SJCRH30 (cell line): ENCODE results near the gene TEX52. TPM values are rescaled to one million over a fixed set of nuclear protein-coding genes. Genes with fewer than 3 reads are reported as not detected.

Experiments used
- DNase-seq, 2 experiments: peaks; one replicate each; pipeline ENCODE4 v3.0.0-alpha.2; 2015 to 2020
- H3K27ac ChIP-seq: fragments of 250-450 bp; sonication (Bioruptor Pico); 2 replicates; pipeline ENCODE4 v1.5.1; 2020; ENCODE audit warnings: mild to moderate bottlenecking, moderate library complexity
- H3K27me3 ChIP-seq: fragments of 250-450 bp; sonication (Bioruptor Pico); 2 replicates; pipeline ENCODE4 v1.5.1; 2020; ENCODE audit warnings: mild to moderate bottlenecking, moderate library complexity
- H3K36me3 ChIP-seq: fragments of 250-450 bp; sonication (Bioruptor Pico); 2 replicates; pipeline ENCODE4 v1.5.1; 2020; ENCODE audit warnings: mild to moderate bottlenecking, moderate library complexity
- H3K4me1 ChIP-seq: fragments of 250-450 bp; sonication (Bioruptor Pico); 2 replicates; pipeline ENCODE4 v1.5.1; 2020; ENCODE audit warnings: mild to moderate bottlenecking, moderate library complexity
- H3K4me3 ChIP-seq: fragments of 250-450 bp; sonication (Bioruptor Pico); 2 replicates; pipeline ENCODE4 v1.5.1; 2020; ENCODE audit warnings: mild to moderate bottlenecking, moderate library complexity
- H3K9me3 ChIP-seq: fragments of 250-450 bp; sonication (Bioruptor Pico); replicated peaks from 2 replicates; pipeline ENCODE4 v1.5.1; 2020; ENCODE audit warnings: mild to moderate bottlenecking, moderate library complexity
- total RNA-seq: library from RNA; depleted of rRNA; stranded (reverse); fragments of >200 nt; shearing (Covaris generic); gene quantifications from 2 replicates; pipeline ENCODE4 v1.2.3, GENCODE V29; 2014

TEX52 gene
- total RNA-seq, 1 experiment from 2014 or later, result 0.20 TPM

GRCh38 chr12:2826721-2827515, 29.9 kb downstream of the TEX52 start:
- no peak overlapping the region for H3K4me3 ChIP-seq
- peaks cover 36% of the 10 kb centered on the region for H3K36me3 ChIP-seq
- H3K4me1 ChIP-seq, result peaks cover 13% of the 10 kb centered on the region
- no peaks in the 10 kb centered on the region for H3K9me3 ChIP-seq
- H3K27ac ChIP-seq, result peak overlapping the region; percentile 49
- no peaks in the 10 kb centered on the region for H3K27me3 ChIP-seq
- peak; percentile 59 to 62 for DNase-seq

DNA sequence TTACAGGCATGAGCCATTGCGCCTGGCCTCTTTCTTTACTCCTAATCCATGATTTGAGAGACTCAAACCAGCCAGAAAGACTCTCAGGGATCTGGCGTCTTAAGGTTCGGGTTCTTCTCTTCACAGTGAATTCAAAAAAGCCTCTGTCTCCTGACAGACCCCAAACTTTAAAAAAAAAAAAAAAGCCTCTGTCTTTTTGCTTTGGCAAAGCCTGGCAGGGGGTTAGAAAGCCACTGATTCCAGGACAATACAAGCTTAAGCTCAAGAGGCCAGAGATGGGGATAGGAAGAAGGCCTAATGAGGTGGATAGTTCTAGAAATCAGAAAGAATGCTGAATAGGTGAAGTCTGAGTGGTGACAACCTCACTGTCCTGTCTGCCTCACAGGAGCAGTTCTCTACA, 30.8 kb downstream of the TEX52 start:
- Histone ChIP-seq H3K27ac (peak overlapping the region; percentile 49), H3K36me3 (peaks cover 40% of the 10 kb centered on the region), H3K4me1 (peaks cover 13% of the 10 kb centered on the region), H3K9me3 (no peaks in the 10 kb centered on the region), H3K4me3 (no peak overlapping the region), H3K27me3 (no peaks in the 10 kb centered on the region)
- no peak for DNase-seq

DNA sequence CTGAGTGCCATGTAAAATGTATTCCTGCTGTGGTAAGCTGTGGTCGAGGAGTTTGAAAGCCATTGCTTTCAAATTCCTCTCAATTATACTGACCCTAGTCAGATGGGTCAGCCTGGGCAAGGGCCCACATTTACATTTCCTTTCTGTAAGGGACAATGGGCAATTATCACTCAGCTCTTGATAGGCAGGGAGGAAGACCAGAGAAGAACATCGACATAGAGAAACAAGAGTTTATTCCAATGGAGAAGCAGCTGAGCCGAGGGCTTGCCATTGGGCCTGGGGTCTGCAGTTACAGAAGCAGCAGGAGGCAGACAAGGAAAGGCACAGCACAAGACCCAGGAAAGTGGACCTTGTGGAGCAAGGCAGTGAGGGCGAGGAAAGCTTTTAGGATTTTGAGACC, 31.7 kb downstream of the TEX52 start:
- H3K4me3 ChIP-seq, result no peak overlapping the region
- no peaks in the 10 kb centered on the region for H3K27me3 ChIP-seq
- DNase-seq, result no peak
- peaks cover 41% of the 10 kb centered on the region for H3K36me3 ChIP-seq
- H3K9me3 ChIP-seq, result no peaks in the 10 kb centered on the region
- no peak overlapping the region for H3K27ac ChIP-seq
- H3K4me1 ChIP-seq, result peaks cover 13% of the 10 kb centered on the region

DNA sequence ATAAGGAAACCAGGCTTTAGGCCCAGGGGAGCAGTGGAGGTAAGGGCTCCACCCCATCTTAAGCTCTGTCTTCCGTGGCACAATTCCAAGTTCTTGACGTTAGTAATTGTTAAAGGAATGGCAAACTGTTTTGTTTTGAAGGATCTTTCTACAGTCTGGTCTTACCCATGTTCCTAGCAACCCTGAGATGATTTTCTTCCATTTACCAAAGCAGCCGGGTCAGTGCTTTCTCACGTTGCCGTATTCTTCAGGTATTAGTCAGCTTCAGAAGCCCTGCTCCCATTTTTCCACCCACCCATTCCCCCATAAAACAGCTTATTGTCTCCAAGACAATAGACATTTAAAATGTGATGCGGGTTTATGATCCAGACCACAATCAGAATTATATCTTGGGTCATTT, 32.3 kb downstream of the TEX52 start:
- H3K27ac ChIP-seq, result no peak overlapping the region
- H3K36me3 ChIP-seq, result peaks cover 40% of the 10 kb centered on the region
- no peaks in the 10 kb centered on the region for H3K9me3 ChIP-seq
- DNase-seq, result no peak
- H3K4me1 ChIP-seq, result peaks cover 13% of the 10 kb centered on the region
- H3K27me3 ChIP-seq, result no peaks in the 10 kb centered on the region
- H3K4me3 ChIP-seq, result no peak overlapping the region

DNA sequence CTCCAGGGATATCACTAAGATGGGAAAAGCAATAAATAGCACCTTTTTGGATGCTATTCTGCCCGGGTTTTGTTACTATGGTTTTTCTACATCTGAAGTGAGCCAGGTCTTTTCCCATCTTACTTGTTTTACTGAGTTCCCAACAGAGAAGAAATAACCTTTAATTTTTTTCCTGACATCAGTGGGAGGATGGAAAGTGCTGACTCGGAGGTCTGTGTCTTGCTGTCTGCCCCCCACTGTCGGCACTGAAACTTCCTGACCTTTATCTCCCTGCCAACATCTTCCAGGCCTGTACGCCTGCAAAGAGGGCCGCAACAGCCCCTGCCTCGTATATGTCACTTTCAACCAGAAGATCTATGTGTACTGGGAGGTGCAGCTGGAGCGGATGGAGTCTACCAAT, 33.4 kb downstream of the TEX52 start:
- no peaks in the 10 kb centered on the region for H3K9me3 ChIP-seq
- H3K27ac ChIP-seq, result no peak overlapping the region
- H3K27me3 ChIP-seq, result no peaks in the 10 kb centered on the region
- no peak for DNase-seq
- peaks cover 13% of the 10 kb centered on the region for H3K4me1 ChIP-seq
- no peak overlapping the region for H3K4me3 ChIP-seq
- H3K36me3 ChIP-seq, result peaks cover 46% of the 10 kb centered on the region

DNA sequence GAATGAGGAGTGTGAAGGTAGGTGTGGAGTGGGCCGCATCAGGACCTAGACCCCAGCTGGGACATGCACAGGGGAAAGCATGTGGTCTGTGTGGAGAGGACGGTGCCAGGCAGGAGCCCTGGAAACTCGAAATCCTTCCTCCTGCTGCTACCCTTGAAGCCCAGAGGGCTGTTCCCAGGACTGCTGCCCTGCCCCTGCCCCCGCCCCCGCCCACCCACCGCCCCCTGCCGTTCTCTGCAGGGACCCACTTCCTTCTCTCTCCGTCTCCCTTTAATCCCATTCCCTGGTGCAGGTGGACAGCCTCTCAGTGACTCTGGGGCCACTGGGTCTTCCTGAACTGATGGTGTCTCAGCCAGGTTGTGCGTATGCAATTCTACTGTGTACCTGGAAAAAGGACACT, 36.4 kb downstream of the TEX52 start:
- no peaks in the 10 kb centered on the region for H3K27me3 ChIP-seq
- peaks cover 52% of the 10 kb centered on the region for H3K36me3 ChIP-seq
- DNase-seq, result no peak
- no peak overlapping the region for H3K27ac ChIP-seq
- no peaks in the 10 kb centered on the region for H3K4me1 ChIP-seq
- H3K4me3 ChIP-seq, result no peak overlapping the region
- no peaks in the 10 kb centered on the region for H3K9me3 ChIP-seq

- H3K9me3 ChIP-seq, result no peaks in the 10 kb centered on the region
- H3K36me3 ChIP-seq, result peaks cover 46% of the 10 kb centered on the region
- no peaks in the 10 kb centered on the region for H3K4me1 ChIP-seq
- no peak overlapping the region for H3K4me3 ChIP-seq
- no peak overlapping the region for H3K27ac ChIP-seq
- no peaks in the 10 kb centered on the region for H3K27me3 ChIP-seq
- DNase-seq, result no peak
Observed at GRCh38 chr12:2819810-2820209, 37.0 kb downstream of the TEX52 start.

DNA sequence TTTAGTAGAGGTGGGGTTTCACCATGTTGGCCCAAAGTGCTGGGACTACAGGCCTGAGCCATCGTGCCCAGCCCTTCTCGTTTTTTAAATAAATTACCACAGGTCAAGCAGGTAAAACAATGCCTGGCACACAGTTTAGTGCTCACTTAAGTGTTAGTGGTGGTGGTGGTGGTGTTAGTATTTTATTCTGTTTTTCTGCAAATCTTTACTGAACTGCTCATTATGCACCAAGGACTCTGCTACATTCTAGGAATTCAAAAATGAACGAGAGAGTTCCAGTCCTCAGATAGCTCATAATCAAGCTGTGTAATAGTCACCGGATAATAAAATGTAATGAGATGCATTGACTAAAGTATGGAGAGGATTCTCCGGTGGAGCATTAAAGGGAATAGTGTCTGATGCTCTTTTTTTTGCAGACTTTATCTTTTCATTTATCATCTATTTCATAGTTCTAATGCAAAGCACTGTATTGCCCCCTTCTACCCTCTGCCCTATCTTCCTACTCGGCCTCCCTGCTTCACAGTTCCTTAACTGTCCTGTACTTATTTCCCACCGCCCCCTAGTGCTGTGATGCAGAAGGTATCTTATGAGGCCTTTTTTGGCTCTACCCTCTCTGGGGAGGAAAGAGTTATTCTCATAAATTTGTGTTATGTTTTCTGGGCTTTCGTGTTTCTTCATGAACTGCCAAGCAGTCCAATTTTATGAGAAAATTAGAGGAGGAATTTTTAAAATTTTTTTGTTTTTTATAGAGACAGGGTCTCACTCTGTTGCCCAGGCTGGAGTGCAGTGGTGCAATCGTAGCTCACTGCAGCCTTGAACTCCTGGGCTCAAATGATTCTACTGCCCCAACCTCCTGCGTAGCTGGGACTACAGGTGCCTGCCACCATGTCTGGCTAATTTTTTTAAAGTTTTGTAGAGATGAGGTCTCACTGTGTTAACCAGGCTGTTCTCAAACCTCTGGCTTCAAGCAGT, 43.3 kb downstream of the TEX52 start:
- peak overlapping the region; percentile 80 for H3K4me3 ChIP-seq
- no peaks in the 10 kb centered on the region; the same call in 1 of the 2 replicates for H3K4me1 ChIP-seq
- no peaks in the 10 kb centered on the region for H3K27me3 ChIP-seq
- H3K36me3 ChIP-seq, result peaks cover 9% of the 10 kb centered on the region; the same call in 1 of the 2 replicates
- DNase-seq, result peak; percentile 74 to 82
- H3K27ac ChIP-seq, result peak overlapping the region; percentile 85
- H3K9me3 ChIP-seq, result no peaks in the 10 kb centered on the region

DNA sequence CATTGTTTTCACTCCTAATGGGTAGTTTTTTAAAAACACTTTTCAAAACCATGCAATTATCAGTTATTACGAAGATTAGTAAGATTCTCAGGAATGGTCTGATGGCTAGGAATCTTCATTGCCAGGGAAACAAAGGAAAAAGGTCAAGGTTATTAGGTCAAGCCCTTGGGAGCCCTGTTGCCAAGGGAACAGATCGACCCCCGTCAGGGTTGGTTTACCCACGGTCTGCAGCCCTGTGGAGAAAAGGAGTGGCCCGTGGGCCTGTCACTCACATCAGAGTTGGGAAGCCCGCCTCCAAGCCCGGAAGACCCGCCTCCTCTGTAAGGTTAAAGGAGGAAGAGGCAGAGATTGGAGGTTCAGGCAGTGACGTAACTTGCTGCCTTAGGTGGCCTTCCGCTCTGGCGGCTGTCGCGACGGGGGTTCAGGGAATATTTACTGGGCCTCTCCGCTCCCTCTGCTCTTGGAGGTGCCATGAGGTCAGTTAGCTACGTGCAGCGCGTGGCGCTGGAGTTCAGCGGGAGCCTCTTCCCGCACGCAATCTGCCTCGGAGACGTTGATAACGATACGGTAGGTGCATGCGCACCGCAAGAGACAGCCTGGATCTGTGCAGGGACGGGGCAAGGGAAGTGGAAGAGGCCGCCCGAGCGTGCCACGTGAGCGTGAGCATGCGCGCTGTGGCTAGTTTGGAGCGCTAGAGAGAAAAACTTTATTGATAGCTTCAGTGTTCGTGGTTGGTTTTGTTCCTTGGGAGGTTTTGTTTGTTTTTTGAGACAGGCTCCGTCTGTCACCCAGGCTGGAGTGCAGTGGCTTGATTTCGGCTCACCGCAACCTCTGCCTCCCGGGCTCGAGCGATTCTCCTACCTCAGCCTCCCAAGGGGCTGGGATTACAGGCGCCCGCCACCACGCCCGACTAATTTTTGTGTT, 44.3 kb downstream of the TEX52 start, which contains the start of gene ITFG2:
TSS of gene ITFG2 (plus strand) at position 379 of the 924 bp plus-strand sequence. CDS start at position 472, 93 bp downstream.
- peak within 1 kb of the TSS; percentile 80 for H3K4me3 ChIP-seq
- H3K4me1 ChIP-seq, result no peaks in the 10 kb centered on the region; the same call in 1 of the 2 replicates
- no peaks in the 10 kb centered on the region for H3K9me3 ChIP-seq
- H3K27ac ChIP-seq, result peak within 1 kb of the TSS; percentile 85
- 0 out of 2 replicates have a peak, but pooled peaks cover 2% of the 10 kb centered on the region for H3K36me3 ChIP-seq
- peak; percentile 99 for DNase-seq
- no peaks in the 10 kb centered on the region for H3K27me3 ChIP-seq

DNA sequence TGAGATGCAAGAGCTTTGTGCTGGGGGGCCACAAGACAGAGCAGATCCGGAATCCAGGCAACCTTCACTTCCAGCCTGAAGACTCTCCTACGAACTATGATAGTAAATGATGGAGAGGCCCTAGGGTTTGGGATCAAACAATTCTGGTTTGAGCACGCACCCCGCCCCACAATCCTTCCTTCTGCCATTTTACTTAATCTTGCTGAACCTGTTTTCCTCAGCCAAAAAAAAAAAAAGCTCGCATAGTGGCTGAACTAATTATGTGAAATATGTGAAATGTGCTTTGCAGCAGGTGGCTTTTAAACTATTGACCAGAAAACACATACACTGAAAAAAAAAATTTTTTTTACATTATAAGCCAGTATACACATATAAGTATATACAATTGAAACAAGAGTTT, 45.0 kb downstream of the TEX52 start:
- peak overlapping the region; percentile 80 for H3K4me3 ChIP-seq
- H3K9me3 ChIP-seq, result no peaks in the 10 kb centered on the region
- H3K36me3 ChIP-seq, result no peaks in the 10 kb centered on the region
- no peaks in the 10 kb centered on the region for H3K27me3 ChIP-seq
- H3K27ac ChIP-seq, result peak overlapping the region; percentile 85; the same call in 1 of the 2 replicates
- DNase-seq, result no peak
- no peaks in the 10 kb centered on the region; the same call in 1 of the 2 replicates for H3K4me1 ChIP-seq

DNA sequence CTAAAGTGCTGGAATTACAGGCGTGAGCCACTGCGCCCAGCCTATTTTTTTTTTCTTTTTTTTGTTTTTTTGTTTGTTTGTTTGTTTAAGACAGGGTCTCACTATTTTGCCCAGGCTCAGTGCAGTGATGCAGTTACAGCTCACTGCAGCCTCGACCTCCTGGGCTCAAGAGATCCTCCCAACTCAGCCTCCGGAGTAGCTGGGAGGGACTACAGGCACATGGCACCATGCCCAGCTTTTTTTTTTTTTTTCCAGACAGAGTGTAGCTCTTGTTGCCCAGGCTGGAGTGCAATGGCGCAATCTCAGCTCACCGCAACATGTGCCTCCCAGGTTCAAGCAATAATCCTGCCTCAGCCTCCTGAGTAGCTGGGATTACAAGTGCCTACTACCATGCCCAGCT, 50.1 kb downstream of the TEX52 start:
- Histone ChIP-seq H3K9me3 (no peaks in the 10 kb centered on the region), H3K36me3 (peaks cover 32% of the 10 kb centered on the region), H3K4me1 (no peaks in the 10 kb centered on the region), H3K4me3 (no peak overlapping the region), H3K27me3 (no peaks in the 10 kb centered on the region), H3K27ac (no peak overlapping the region)
- no peak for DNase-seq

- DNase-seq, result no peak
- Histone ChIP-seq H3K27ac (no peak overlapping the region), H3K9me3 (no peaks in the 10 kb centered on the region), H3K36me3 (peaks cover 48% of the 10 kb centered on the region), H3K4me3 (no peak overlapping the region), H3K4me1 (no peaks in the 10 kb centered on the region), H3K27me3 (no peaks in the 10 kb centered on the region)
Observed at GRCh38 chr12:2805143-2805520, 51.7 kb downstream of the TEX52 start.

GRCh38 chr12:2804393-2805142, 52.3 kb downstream of the TEX52 start:
- Histone ChIP-seq H3K4me1 (no peaks in the 10 kb centered on the region), H3K36me3 (peaks cover 53% of the 10 kb centered on the region), H3K27ac (no peak overlapping the region), H3K9me3 (no peaks in the 10 kb centered on the region), H3K4me3 (no peak overlapping the region), H3K27me3 (no peaks in the 10 kb centered on the region)
- DNase-seq, result peak in 1 of 2 experiments; percentile 18
